AG09309 (cell line): ENCODE measurements around the gene DIABLO.
"Not testable (repeated sequence)": the region's sequence is repeated elsewhere in the genome, so short reads cannot be mapped to it uniquely, and the experiment has no call there.

Experiments used
- DNase-seq: peaks from one replicate; pipeline ENCODE4 v3.0.0-alpha.2; 2010; ENCODE audit warnings: low read depth
- H3K4me3 ChIP-seq: 2 replicates; pipeline ENCODE4 v1.5.1; 2011; ENCODE audit warnings: mild to moderate bottlenecking, low read depth, low read length, moderate library complexity; ENCODE audit not compliant: control insufficient read depth
- TF ChIP-seq, protein P1 (sequence below): IDR thresholded peaks from 2 replicates; pipeline ENCODE4 v1.5.1; 2011; ENCODE audit warnings: mild to moderate bottlenecking, low read depth, low read length, inconsistent platforms; ENCODE audit not compliant: insufficient read depth, control insufficient read depth; ENCODE audit errors: missing control alignments

Gene DIABLO

GRCh38 chr12:122225683-122226365 lies at the start of gene DIABLO:
TSS of gene DIABLO (minus strand) at chr12:122226052. CDS start at chr12:122226014, 38 bp downstream.
- peak within 1 kb of the TSS; percentile 82 for H3K4me3 ChIP-seq
- DNase-seq, result peak; percentile 94
- TF ChIP-seq, protein P1, sequence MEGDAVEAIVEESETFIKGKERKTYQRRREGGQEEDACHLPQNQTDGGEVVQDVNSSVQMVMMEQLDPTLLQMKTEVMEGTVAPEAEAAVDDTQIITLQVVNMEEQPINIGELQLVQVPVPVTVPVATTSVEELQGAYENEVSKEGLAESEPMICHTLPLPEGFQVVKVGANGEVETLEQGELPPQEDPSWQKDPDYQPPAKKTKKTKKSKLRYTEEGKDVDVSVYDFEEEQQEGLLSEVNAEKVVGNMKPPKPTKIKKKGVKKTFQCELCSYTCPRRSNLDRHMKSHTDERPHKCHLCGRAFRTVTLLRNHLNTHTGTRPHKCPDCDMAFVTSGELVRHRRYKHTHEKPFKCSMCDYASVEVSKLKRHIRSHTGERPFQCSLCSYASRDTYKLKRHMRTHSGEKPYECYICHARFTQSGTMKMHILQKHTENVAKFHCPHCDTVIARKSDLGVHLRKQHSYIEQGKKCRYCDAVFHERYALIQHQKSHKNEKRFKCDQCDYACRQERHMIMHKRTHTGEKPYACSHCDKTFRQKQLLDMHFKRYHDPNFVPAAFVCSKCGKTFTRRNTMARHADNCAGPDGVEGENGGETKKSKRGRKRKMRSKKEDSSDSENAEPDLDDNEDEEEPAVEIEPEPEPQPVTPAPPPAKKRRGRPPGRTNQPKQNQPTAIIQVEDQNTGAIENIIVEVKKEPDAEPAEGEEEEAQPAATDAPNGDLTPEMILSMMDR, result no peak

DNA sequence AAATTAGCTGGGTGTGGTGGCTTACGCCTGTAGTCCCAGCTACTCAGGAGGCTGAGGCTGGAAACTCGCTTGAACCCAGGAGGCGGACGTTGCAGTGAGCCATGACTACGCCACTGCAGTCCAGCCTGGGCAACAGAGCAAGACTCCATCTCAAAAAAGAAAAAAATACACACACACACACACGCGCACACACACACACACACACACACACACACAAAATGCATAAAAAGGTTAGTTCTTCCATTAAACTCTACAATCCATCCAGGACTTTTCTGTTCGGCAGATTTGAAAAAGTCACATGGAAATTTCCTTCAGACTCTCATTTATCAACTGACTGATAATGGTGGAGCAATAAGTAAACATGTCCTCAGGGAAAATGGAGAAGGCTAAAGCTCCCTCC lies 49.6 kb upstream of the DIABLO start:
- TF ChIP-seq, protein P1, result no peak
- no peak for DNase-seq

GRCh38 chr12:122266230-122266901 lies 40.5 kb upstream of the DIABLO start, which contains the start of gene VPS33A:
TSS of gene VPS33A (minus strand) at chr12:122266494. CDS start at chr12:122266408, 86 bp downstream.
- DNase-seq, result peak; percentile 98
- peak within 1 kb of the TSS; percentile 62 for H3K4me3 ChIP-seq
- TF ChIP-seq, protein P1, result no peak

More for the DNA sequence above, 49.6 kb upstream of the DIABLO start:
- no peak overlapping the region for H3K4me3 ChIP-seq

GRCh38 chr12:122265886-122266229 lies 40.0 kb upstream of the DIABLO start:
- H3K4me3 ChIP-seq, result peak overlapping the region; percentile 62
- no peak for DNase-seq
- TF ChIP-seq, protein P1, result no peak

DNA sequence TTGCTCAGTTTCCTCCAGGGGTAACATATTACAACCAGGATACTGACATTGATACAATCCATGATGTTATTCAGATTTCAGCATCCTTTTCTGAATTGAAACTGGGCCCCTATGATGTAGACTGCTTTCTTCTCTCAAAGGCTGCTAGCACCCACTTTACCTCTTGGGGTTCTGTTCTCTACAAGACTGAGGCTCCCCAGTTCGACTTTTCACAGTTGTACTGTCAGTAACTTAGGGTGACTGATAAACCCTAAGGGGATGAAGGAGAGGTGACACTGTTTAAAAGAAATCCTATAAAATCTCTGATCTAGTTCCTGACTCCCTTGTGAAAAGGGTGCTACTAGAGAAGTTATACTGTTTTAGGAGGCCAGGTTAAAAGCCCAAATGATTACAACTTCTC lies 39.6 kb upstream of the DIABLO start:
- DNase-seq, result no peak
- peak overlapping the region; percentile 62 for H3K4me3 ChIP-seq
- TF ChIP-seq, protein P1, result no peak

- H3K4me3 ChIP-seq, DNase-seq: not testable (repeated sequence)
Observed at GRCh38 chr12:122260735-122261134, 34.9 kb upstream of the DIABLO start.

- not testable (repeated sequence) for DNase-seq, H3K4me3 ChIP-seq
Observed at GRCh38 chr12:122258939-122259338, 33.1 kb upstream of the DIABLO start.

DNA sequence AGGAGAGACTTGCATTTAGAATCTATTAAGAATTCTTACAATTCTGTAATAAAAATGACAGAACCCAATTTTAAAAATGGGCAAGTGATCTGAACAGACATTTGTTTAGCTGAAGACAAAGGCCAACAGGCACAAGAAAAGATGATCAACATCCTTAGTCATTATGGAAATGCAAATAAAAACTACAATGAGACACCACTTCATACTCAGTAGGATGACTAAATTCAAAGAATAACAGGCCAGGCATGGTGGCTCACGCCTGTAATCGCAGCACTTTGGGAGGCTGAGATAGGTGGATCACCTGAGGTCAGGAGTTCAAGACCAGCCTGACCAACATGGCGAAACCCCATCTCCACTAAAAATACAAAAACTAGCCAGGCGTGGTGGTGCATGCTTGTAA lies 32.6 kb upstream of the DIABLO start:
- not testable (repeated sequence) for H3K4me3 ChIP-seq, DNase-seq
